SH-SY5Y (cell line): ENCODE measurements around the gene DYNC1LI1.

Experiments
- GATA2 ChIP-seq: IDR thresholded peaks from 2 replicates; pipeline ENCODE4 v1.6.1; 2011; ENCODE audit warnings: mild to moderate bottlenecking, low read depth, low read length
- GATA3 ChIP-seq: IDR thresholded peaks from 2 replicates; pipeline ENCODE4 v1.6.1; 2011; ENCODE audit warnings: low read depth, mild to moderate bottlenecking, low read length, moderate library complexity

GRCh38 chr3:32606960-32607359 is 36.3 kb upstream of the DYNC1LI1 start:
- TF ChIP-seq GATA2, result no peak
- TF ChIP-seq GATA3, result no peak
